ENCODE data around the gene NDUFS8.

Gene NDUFS8

DNA sequence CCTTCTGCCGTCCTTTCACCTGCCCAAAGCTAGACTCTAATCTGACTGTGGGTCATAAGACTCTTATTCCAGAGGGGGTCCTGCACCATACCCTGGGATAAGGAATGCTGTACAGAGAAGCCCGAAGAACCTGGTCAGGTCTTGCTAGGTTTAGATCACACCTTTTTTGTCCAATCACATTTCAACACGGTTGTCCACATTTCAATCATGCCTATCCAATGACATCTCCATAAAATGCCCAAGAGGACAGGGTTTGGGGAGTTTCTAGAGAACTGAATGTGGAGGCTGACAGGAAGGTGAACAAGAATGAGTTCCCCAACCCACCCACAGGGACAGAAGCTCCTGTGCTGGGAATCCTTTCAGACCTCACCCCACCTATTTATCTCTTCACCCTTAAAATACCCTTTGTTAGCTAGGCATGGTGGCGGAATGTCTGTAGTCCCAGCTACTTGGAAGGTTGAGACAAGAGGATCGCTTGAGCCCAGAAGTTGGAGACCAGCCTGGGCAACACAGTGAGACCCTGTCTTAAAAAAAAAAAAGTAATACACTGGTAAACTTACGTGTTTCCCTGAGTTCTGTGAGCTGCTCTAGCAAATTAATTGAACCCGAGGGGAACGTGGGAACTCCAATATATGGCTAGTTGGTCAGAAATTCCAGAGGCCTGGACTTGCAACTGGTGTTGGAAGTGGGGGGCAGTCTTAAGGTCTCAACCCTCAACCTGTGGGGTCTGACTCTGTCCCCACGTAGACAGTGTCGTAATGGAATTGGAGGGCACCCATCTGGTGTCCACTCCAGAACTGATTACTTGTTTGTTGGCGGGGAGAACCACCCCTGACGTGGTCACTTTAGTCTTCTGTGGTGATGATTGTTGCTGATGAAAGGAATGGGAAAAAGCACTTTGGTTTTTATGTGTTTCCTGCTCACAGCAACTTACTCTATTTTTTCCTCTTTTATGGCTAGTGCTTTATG is 26.1 kb downstream of the NDUFS8 start:
- TF ChIP-seq, protein P1, sequence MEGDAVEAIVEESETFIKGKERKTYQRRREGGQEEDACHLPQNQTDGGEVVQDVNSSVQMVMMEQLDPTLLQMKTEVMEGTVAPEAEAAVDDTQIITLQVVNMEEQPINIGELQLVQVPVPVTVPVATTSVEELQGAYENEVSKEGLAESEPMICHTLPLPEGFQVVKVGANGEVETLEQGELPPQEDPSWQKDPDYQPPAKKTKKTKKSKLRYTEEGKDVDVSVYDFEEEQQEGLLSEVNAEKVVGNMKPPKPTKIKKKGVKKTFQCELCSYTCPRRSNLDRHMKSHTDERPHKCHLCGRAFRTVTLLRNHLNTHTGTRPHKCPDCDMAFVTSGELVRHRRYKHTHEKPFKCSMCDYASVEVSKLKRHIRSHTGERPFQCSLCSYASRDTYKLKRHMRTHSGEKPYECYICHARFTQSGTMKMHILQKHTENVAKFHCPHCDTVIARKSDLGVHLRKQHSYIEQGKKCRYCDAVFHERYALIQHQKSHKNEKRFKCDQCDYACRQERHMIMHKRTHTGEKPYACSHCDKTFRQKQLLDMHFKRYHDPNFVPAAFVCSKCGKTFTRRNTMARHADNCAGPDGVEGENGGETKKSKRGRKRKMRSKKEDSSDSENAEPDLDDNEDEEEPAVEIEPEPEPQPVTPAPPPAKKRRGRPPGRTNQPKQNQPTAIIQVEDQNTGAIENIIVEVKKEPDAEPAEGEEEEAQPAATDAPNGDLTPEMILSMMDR (IDR thresholded peaks at IDR 0.05): no peak
- Histone ChIP-seq H3K27me3 (no peaks in the 10 kb centered on the region), H3K9me3 (no peaks in the 10 kb centered on the region)

DNA sequence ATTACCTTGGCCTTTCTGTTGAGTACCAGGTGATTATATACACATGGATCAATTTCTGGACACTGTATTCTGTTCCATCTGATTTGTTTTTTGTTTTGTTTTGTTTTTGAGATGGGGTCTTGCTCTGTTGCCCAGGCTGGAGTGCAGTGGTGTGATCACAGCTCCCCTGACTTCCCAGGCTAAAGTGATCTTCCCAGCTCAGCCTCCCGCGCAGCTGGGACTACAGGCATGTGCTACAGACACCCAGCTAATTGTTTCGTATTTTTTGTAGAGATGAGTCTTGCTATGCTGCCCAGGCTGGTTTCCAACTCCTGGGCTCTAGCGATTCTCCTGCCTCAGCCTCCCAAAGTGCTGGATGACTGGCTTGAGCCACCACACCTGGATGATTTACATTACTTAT is 27.3 kb downstream of the NDUFS8 start:
- Histone ChIP-seq H3K27me3 (no peaks in the 10 kb centered on the region), H3K4me3 (ENCODE audit: low read depth in 1 of 2, low read length in 1 of 2) (no peak overlapping the region), H3K9me3 (no peaks in the 10 kb centered on the region), H3K36me3 (peaks cover 38% of the 10 kb centered on the region), H3K27ac (no peak overlapping the region), H3K4me1 (ENCODE audit: control insufficient read depth in 1 of 2, insufficient read depth in 1 of 2, low read depth in 1 of 2, low read length in 1 of 2) (no peaks in the 10 kb centered on the region)
- TF ChIP-seq, protein P1 (IDR thresholded peaks at IDR 0.05): no peak

More for the DNA sequence above, 26.1 kb downstream of the NDUFS8 start:
- Histone ChIP-seq H3K4me1 (ENCODE audit: control insufficient read depth in 1 of 2, insufficient read depth in 1 of 2, low read depth in 1 of 2, low read length in 1 of 2) (no peaks in the 10 kb centered on the region), H3K27ac (no peak overlapping the region), H3K36me3 (peaks cover 44% of the 10 kb centered on the region), H3K4me3 (ENCODE audit: low read depth in 1 of 2, low read length in 1 of 2) (no peak overlapping the region)

DNA sequence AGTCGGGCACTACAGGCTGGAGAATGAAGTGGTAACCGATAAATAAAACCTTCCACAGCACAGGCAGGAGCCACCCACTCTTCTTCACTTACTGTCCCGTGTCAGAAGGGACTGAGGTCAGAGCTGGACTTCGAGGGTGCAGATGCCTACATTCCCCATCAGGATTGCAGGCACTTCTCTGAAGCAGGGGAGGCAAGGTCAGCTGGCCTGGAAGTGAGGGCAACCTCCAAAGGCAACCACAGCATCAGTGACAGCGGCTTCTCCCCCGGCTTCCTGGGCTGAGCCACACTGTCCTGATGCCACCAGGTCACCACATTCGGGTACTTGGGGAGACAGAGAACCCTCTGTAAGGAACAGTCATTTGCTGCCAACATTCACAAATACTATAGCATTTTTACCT is 31.0 kb downstream of the NDUFS8 start:
- H3K4me3 ChIP-seq (ENCODE audit: low read depth in 1 of 2, low read length in 1 of 2): no peak overlapping the region
- peaks cover 29% of the 10 kb centered on the region for H3K36me3 ChIP-seq
- no peak overlapping the region for H3K27ac ChIP-seq
- no peaks in the 10 kb centered on the region for H3K9me3 ChIP-seq
- peaks cover 11 to 13% of the 10 kb centered on the region in 2 experiments for H3K4me1 ChIP-seq (ENCODE audit: control insufficient read depth in 1 of 2, insufficient read depth in 1 of 2, low read depth in 1 of 2, low read length in 1 of 2)
- TF ChIP-seq, protein P1 (IDR thresholded peaks at IDR 0.05): no peak
- no peaks in the 10 kb centered on the region for H3K27me3 ChIP-seq

DNA sequence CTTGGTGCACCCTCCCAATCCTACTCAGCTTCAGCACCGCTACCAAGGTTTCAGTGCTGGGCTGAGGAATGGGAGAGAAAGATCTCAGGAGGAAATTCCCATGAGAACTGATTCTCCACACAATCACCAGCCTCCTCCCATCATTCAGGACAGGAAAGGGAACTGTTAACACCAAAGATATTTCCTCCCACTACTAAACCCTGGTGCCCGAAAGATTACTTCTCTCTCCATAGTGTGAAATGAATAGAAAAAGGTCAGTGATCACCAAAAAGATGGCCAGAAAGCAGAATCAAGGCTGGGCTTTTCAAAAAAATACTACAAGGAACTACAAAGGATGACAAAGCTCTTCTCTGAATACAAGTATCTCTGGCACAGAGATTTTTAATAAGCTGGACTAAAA is 34.4 kb downstream of the NDUFS8 start:
- peaks cover 56% of the 10 kb centered on the region for H3K36me3 ChIP-seq
- H3K4me3 ChIP-seq (ENCODE audit: low read depth in 1 of 2, low read length in 1 of 2): no peak overlapping the region
- H3K27ac ChIP-seq: peak overlapping the region; percentile 43
- peaks cover 11 to 13% of the 10 kb centered on the region in 2 experiments for H3K4me1 ChIP-seq (ENCODE audit: control insufficient read depth in 1 of 2, insufficient read depth in 1 of 2, low read depth in 1 of 2, low read length in 1 of 2)
- no peaks in the 10 kb centered on the region for H3K9me3 ChIP-seq
- no peaks in the 10 kb centered on the region for H3K27me3 ChIP-seq
- TF ChIP-seq, protein P1 (IDR thresholded peaks at IDR 0.05): no peak

DNA sequence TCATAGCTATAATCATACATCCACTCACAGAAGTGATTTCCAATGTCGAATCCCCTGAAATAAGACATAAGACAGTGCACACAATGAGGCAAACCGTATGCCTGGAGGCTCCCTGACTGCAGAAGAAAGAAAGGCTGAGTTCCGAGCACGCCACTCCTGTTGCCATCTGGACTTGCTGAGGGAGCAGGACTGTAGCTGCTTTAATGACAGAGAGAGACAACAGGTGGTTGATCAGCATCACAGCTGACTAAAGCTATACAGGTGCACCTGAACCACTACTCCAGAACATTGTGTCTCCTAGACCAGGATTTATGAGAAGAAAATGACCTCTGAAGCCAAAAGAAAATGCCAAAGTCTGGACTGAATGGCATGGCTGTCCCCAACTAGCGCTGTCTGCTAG is 35.4 kb downstream of the NDUFS8 start:
- TF ChIP-seq, protein P1 (IDR thresholded peaks at IDR 0.05): no peak
- no peak overlapping the region for H3K27ac ChIP-seq
- peaks cover 63% of the 10 kb centered on the region for H3K36me3 ChIP-seq
- no peaks in the 10 kb centered on the region for H3K9me3 ChIP-seq
- no peak overlapping the region for H3K4me3 ChIP-seq (ENCODE audit: low read depth in 1 of 2, low read length in 1 of 2)
- no peaks in the 10 kb centered on the region for H3K27me3 ChIP-seq
- H3K4me1 ChIP-seq (ENCODE audit: control insufficient read depth in 1 of 2, insufficient read depth in 1 of 2, low read depth in 1 of 2, low read length in 1 of 2): peaks cover 12 to 13% of the 10 kb centered on the region in 2 experiments
